ENCODE results near the gene MTERF4. TPM values are rescaled to one million over a fixed set of nuclear protein-coding genes. Genes with fewer than 3 reads are reported as not detected.

The MTERF4 gene
- total and polyA plus RNA-seq, 2 of the 13 experiments (the other 11 are each of a cell fraction or from before 2014, with no cell fraction given) = 50.5 to 59.8 TPM

DNA sequence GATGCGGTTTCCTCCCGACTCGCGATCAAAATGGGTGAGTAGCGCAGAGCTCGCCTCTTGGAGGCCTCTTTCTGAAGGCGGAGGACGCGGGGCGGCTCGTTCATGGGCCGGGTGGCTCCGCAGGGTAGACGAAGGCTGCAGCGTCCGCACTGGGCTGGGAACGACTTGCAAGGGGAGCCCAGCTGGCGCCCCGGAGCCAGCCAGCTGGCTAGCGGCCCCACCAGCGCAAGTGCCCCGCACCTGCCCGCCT lies 47.5 kb upstream of the MTERF4 start (continued):
- TF ChIP-seq CENPT (CRISPR knock-in tag; IDR thresholded peaks at IDR 0.05; ENCODE audit: low read depth) (no peak), ZNF546 (CRISPR knock-in tag; conservative IDR thresholded peaks at IDR 0.05) (no peak), ZSCAN29 (CRISPR knock-in tag; conservative IDR thresholded peaks at IDR 0.05) (peak; percentile 2; the same call in 1 of the 2 replicates), IRF2 (CRISPR knock-in tag; IDR thresholded peaks at IDR 0.05) (no peak), ZNF713 (CRISPR knock-in tag; IDR thresholded peaks at IDR 0.05) (no peak), CREB1 (IDR thresholded peaks at IDR 0.05) (no peak), CREB1 (CRISPR knock-in tag; IDR thresholded peaks at IDR 0.05) (no peak), ZNF101 (CRISPR knock-in tag; IDR thresholded peaks at IDR 0.05; ENCODE audit: borderline replicate concordance, low read depth) (no peak), ARHGAP35 (CRISPR knock-in tag; IDR thresholded peaks at IDR 0.05; ENCODE audit: borderline replicate concordance) (no peak), ZNF547 (CRISPR knock-in tag; IDR thresholded peaks at IDR 0.05) (no peak), ZNF367 (CRISPR knock-in tag; IDR thresholded peaks at IDR 0.05; ENCODE audit: borderline replicate concordance) (0 out of 2 replicates have a peak, but pooled peaks have one; percentile 63), FIP1L1 (IDR thresholded peaks at IDR 0.05; ENCODE audit: borderline replicate concordance, insufficient read depth, low read depth, low read length) (no peak), RAD51 (IDR thresholded peaks at IDR 0.05; ENCODE audit: borderline replicate concordance) (no peak), YEATS2 (CRISPR knock-in tag; IDR thresholded peaks at IDR 0.05; ENCODE audit: borderline replicate concordance) (peak; percentile 5), MEF2D (CRISPR knock-in tag; IDR thresholded peaks at IDR 0.05) (0 out of 2 replicates have a peak, but pooled peaks have one; percentile 23), ZNF432 (CRISPR knock-in tag; IDR thresholded peaks at IDR 0.05; ENCODE audit: borderline replicate concordance) (no peak), RARG (CRISPR knock-in tag; IDR thresholded peaks at IDR 0.05; ENCODE audit: low read depth) (no peak), STAT5B (CRISPR knock-in tag; IDR thresholded peaks at IDR 0.05) (no peak), MZF1 (CRISPR knock-in tag; IDR thresholded peaks at IDR 0.05; ENCODE audit: borderline replicate concordance) (no peak)
- TF ChIP-seq, protein P1, sequence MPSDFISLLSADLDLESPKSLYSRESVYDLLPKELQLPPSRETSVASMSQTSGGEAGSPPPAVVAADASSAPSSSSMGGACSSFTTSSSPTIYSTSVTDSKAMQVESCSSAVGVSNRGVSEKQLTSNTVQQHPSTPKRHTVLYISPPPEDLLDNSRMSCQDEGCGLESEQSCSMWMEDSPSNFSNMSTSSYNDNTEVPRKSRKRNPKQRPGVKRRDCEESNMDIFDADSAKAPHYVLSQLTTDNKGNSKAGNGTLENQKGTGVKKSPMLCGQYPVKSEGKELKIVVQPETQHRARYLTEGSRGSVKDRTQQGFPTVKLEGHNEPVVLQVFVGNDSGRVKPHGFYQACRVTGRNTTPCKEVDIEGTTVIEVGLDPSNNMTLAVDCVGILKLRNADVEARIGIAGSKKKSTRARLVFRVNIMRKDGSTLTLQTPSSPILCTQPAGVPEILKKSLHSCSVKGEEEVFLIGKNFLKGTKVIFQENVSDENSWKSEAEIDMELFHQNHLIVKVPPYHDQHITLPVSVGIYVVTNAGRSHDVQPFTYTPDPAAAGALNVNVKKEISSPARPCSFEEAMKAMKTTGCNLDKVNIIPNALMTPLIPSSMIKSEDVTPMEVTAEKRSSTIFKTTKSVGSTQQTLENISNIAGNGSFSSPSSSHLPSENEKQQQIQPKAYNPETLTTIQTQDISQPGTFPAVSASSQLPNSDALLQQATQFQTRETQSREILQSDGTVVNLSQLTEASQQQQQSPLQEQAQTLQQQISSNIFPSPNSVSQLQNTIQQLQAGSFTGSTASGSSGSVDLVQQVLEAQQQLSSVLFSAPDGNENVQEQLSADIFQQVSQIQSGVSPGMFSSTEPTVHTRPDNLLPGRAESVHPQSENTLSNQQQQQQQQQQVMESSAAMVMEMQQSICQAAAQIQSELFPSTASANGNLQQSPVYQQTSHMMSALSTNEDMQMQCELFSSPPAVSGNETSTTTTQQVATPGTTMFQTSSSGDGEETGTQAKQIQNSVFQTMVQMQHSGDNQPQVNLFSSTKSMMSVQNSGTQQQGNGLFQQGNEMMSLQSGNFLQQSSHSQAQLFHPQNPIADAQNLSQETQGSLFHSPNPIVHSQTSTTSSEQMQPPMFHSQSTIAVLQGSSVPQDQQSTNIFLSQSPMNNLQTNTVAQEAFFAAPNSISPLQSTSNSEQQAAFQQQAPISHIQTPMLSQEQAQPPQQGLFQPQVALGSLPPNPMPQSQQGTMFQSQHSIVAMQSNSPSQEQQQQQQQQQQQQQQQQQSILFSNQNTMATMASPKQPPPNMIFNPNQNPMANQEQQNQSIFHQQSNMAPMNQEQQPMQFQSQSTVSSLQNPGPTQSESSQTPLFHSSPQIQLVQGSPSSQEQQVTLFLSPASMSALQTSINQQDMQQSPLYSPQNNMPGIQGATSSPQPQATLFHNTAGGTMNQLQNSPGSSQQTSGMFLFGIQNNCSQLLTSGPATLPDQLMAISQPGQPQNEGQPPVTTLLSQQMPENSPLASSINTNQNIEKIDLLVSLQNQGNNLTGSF (CRISPR knock-in tag; IDR thresholded peaks at IDR 0.05) = no peak
- TF ChIP-seq, protein P2, sequence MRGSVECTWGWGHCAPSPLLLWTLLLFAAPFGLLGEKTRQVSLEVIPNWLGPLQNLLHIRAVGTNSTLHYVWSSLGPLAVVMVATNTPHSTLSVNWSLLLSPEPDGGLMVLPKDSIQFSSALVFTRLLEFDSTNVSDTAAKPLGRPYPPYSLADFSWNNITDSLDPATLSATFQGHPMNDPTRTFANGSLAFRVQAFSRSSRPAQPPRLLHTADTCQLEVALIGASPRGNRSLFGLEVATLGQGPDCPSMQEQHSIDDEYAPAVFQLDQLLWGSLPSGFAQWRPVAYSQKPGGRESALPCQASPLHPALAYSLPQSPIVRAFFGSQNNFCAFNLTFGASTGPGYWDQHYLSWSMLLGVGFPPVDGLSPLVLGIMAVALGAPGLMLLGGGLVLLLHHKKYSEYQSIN (CRISPR knock-in tag; IDR thresholded peaks at IDR 0.05; ENCODE audit: borderline replicate concordance) = no peak
- TF ChIP-seq, protein P3, sequence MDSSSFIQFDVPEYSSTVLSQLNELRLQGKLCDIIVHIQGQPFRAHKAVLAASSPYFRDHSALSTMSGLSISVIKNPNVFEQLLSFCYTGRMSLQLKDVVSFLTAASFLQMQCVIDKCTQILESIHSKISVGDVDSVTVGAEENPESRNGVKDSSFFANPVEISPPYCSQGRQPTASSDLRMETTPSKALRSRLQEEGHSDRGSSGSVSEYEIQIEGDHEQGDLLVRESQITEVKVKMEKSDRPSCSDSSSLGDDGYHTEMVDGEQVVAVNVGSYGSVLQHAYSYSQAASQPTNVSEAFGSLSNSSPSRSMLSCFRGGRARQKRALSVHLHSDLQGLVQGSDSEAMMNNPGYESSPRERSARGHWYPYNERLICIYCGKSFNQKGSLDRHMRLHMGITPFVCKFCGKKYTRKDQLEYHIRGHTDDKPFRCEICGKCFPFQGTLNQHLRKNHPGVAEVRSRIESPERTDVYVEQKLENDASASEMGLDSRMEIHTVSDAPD (CRISPR knock-in tag; IDR thresholded peaks at IDR 0.05) = no peak
- TF ChIP-seq, protein P4, sequence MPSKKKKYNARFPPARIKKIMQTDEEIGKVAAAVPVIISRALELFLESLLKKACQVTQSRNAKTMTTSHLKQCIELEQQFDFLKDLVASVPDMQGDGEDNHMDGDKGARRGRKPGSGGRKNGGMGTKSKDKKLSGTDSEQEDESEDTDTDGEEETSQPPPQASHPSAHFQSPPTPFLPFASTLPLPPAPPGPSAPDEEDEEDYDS (CRISPR knock-in tag; IDR thresholded peaks at IDR 0.05) = no peak
